Measurements from ENCODE around the gene IL17B. TPM values are rescaled to one million over a fixed set of nuclear protein-coding genes. Genes with fewer than 3 reads are reported as not detected.

IL17B gene
- total and polyA plus RNA-seq, 9 of the 15 experiments (the other 6 are each of a cell fraction or from before 2014, with no cell fraction given), result 0.28 to 2.6 (median 0.53) TPM; not detected in 2

GRCh38 chr5:149392718-149393117 is 13.6 kb upstream of the IL17B start (continued):
- TF ChIP-seq ATF3 (IDR thresholded peaks at IDR 0.05) (peak; percentile 74), ATF3 (CRISPR knock-in tag; conservative IDR thresholded peaks at IDR 0.05) (no peak), CTCF (IDR thresholded peaks at IDR 0.05 in 2 of 3, conservative IDR thresholded peaks at IDR 0.05 in 1 of 3; ENCODE audit: insufficient read depth in 2 of 3, low read depth in 1 of 3, low read length in 3 of 3) (no peak), TBL1XR1 (IDR thresholded peaks at IDR 0.05; ENCODE audit: low read length in 2 of 2) (no peak), ZBTB8A (IDR thresholded peaks at IDR 0.05; ENCODE audit: partially characterized antibody) (no peak), THAP7 (CRISPR knock-in tag; IDR thresholded peaks at IDR 0.05) (no peak)

- H4K20me1 ChIP-seq (replicated peaks; ENCODE audit: control insufficient read depth, insufficient read depth, low read length), result no peaks in the 10 kb centered on the region
- FAIRE-seq (no peak), ATAC-seq (peak; percentile 50; the same call in 1 of the 3 replicates), DNase-seq (ENCODE audit: extremely low read depth in 1 of 4, low spot score in 3 of 4) (no peak)
- no peaks in the 10 kb centered on the region for H3K36me3 ChIP-seq (ENCODE audit: control insufficient read depth, insufficient read depth, low read length)
- in situ Hi-C loops (cut with MboI) (no loop called here), intact Hi-C loops (cut with micrococcal nuclease) (no loop called here)
- H3K27me3 ChIP-seq (ENCODE audit: control insufficient read depth in 2 of 2, insufficient read depth in 2 of 2, low read length in 2 of 2), result no peaks in the 10 kb centered on the region
- 42% methylated on average over 6 of the region's 6 CpGs for WGBS (ENCODE audit: insufficient coverage, low coverage, missing lambda C conversion rate)
- no peak overlapping the region for H3K4me2 ChIP-seq (ENCODE audit: insufficient read depth, low read length)
- no peaks in the 10 kb centered on the region for H3K9me3 ChIP-seq (replicated peaks; ENCODE audit: control insufficient read depth, insufficient read depth, low read depth, low read length)
- no peaks in the 10 kb centered on the region for H3K79me2 ChIP-seq (ENCODE audit: control insufficient read depth, insufficient read depth, low read length)
- no peak for TF ChIP-seq ZEB2 (IDR thresholded peaks at IDR 0.05)
- no peak for TF ChIP-seq ZSCAN29 (IDR thresholded peaks at IDR 0.05)
- no peak for TF ChIP-seq SRSF7 (optimal IDR thresholded peaks at IDR 0.05; ENCODE audit: low read depth, low read length)
- no peak for TF ChIP-seq MYNN (IDR thresholded peaks at IDR 0.05)
- no peak for TF ChIP-seq MYNN (CRISPR knock-in tag; IDR thresholded peaks at IDR 0.05)
- TF ChIP-seq UBTF (IDR thresholded peaks at IDR 0.05; ENCODE audit: borderline replicate concordance in 1 of 2, low read depth in 2 of 2, low read length in 2 of 2), result no peak
- TF ChIP-seq ZNF24 (IDR thresholded peaks at IDR 0.05), result no peak
- no peak for TF ChIP-seq RUNX1 (IDR thresholded peaks at IDR 0.05; ENCODE audit: low read depth)
- BruUV-seq (replicated peaks), result no TSS peak
- CTCF ChIA-PET (ENCODE audit: low intra/inter-chr PET ratio), result interaction anchor here (0.6 kb wide), 1 partner anchor 10 kb away, joined by 3 read pairs; no protein-coding TSS in a partner anchor
- no peaks in the 10 kb centered on the region for H3K9me1 ChIP-seq (ENCODE audit: control insufficient read depth, insufficient read depth, low read length)
- POLR2A ChIA-PET, result no interaction called here
- no peak overlapping the region for H3K27ac ChIP-seq (ENCODE audit: extremely low read depth, low read depth, low read length)
- no peak overlapping the region for H3K9ac ChIP-seq (ENCODE audit: insufficient read depth in 1 of 2, low read depth in 2 of 2, low read length in 2 of 2)
- H2AFZ ChIP-seq (ENCODE audit: low read depth, low read length), result no peak overlapping the region
- no peak overlapping the region for H3K4me3 ChIP-seq
- peaks cover 0 to 3% of the 10 kb centered on the region in 2 experiments; a peak in 3 of 5 replicates for H3K4me1 ChIP-seq (replicated peaks in 1 of 2; ENCODE audit: control insufficient read depth in 2 of 2, insufficient read depth in 2 of 2, low read length in 2 of 2)
Observed at GRCh38 chr5:149391524-149391923, 12.4 kb upstream of the IL17B start.

Data from K562 (cell line).